PC-3 (cell line): Measurements from ENCODE around the gene OSBPL6. TPM values are rescaled to one million over a fixed set of nuclear protein-coding genes. Genes with fewer than 3 reads are reported as not detected.
A peak's percentile ranks its signal among the peaks of the same experiment; 100 is the strongest.

Experiments
- ATAC-seq: fragments of 200-7000 bp; cut with Tn5 transposase; 2 replicates; pipeline ENCODE4 v1.9.1; 2020; ENCODE audit warnings: mild to moderate bottlenecking, moderate library complexity
- BruUV-seq: library from RNA; stranded (reverse); fragments of 400-500 nt; replicated peaks from 2 replicates; lab custom pipeline; 2021; lab: Mats Ljungman, UMichigan
- CTCF ChIA-PET: fragments of 300-600 bp; sonication (Branson Sonifier 250); formaldehyde crosslinking; loops from one replicate; lab custom pipeline; 2022; ENCODE audit warnings: antibody characterized with exemption; lab: Charles Lee
- POLR2A ChIA-PET: fragments of 300-600 bp; sonication (Branson Sonifier 250); formaldehyde crosslinking; loops from one replicate; lab custom pipeline; 2022; ENCODE audit warnings: antibody characterized with exemption; ENCODE audit not compliant: unreplicated experiment; lab: Charles Lee
- DNase-seq: peaks from one replicate; pipeline ENCODE4 v3.0.0-alpha.2; 2015
- H2AFZ ChIP-seq: fragments of 300-600 bp; sonication (generic); 2 replicates; pipeline ENCODE4 v1.6.0; 2016; ENCODE audit warnings: antibody characterized with exemption, low read length
- H3F3A ChIP-seq: fragments of 300-600 bp; sonication (generic); one replicate; pipeline ENCODE4 v1.6.0; 2017; ENCODE audit warnings: antibody characterized with exemption, low read length, control low read depth, mild to moderate bottlenecking; ENCODE audit not compliant: unreplicated experiment
- H3K27ac ChIP-seq: fragments of 300-600 bp; sonication (generic); 2 replicates; pipeline ENCODE4 v1.5.1; 2016; ENCODE audit warnings: mild to moderate bottlenecking, low read length
- H3K27me3 ChIP-seq: fragments of 300-600 bp; sonication (generic); 2 replicates; pipeline ENCODE4 v1.6.1; 2016; ENCODE audit warnings: low read length, mixed read lengths
- H3K36me3 ChIP-seq: fragments of 300-600 bp; sonication (generic); 2 replicates; pipeline ENCODE4 v1.6.1; 2016; ENCODE audit warnings: low read depth, mixed run types, low read length, mixed read lengths
- H3K4me1 ChIP-seq: fragments of 300-600 bp; sonication (generic); 2 replicates; pipeline ENCODE4 v1.5.1; 2016; ENCODE audit warnings: low read length; ENCODE audit not compliant: insufficient read depth
- H3K4me2 ChIP-seq: fragments of 300-600 bp; sonication (generic); 2 replicates; pipeline ENCODE4 v1.6.0; 2016; ENCODE audit warnings: low read length
- H3K4me3 ChIP-seq: fragments of 300-600 bp; sonication (generic); 2 replicates; pipeline ENCODE4 v1.5.1; 2016; ENCODE audit warnings: mild to moderate bottlenecking, low read length, mixed read lengths
- H3K79me2 ChIP-seq: fragments of 300-600 bp; sonication (generic); 2 replicates; pipeline ENCODE4 v1.6.1; 2017; ENCODE audit warnings: low read length, mixed read lengths
- H3K9ac ChIP-seq: fragments of 300-600 bp; sonication (generic); 2 replicates; pipeline ENCODE4 v1.6.0; 2016; ENCODE audit warnings: mild to moderate bottlenecking, low read length
- H3K9me2 ChIP-seq: fragments of 300-600 bp; sonication (generic); replicated peaks from 2 replicates; pipeline ENCODE4 v1.6.1; 2016; ENCODE audit warnings: mixed run types, low read length, mixed read lengths
- H3K9me3 ChIP-seq: fragments of 300-600 bp; sonication (generic); 2 replicates; pipeline ENCODE4 v1.6.1; 2016; ENCODE audit warnings: low read length, mixed read lengths
- H4K20me1 ChIP-seq: fragments of 300-600 bp; sonication (generic); 2 replicates; pipeline ENCODE4 v1.6.1; 2016; ENCODE audit warnings: low read length, mixed read lengths
- CTCF ChIP-seq: fragments of 300-600 bp; sonication (generic); conservative IDR thresholded peaks from 2 replicates; pipeline ENCODE4 v1.5.1; 2017; ENCODE audit warnings: antibody characterized with exemption, low read depth, mild to moderate bottlenecking, low read length
- EZH2 ChIP-seq: fragments of 300-600 bp; sonication (generic); IDR thresholded peaks from one replicate; pipeline ENCODE4 v1.6.1; 2017; ENCODE audit warnings: antibody characterized with exemption, mild to moderate bottlenecking, low read length; ENCODE audit not compliant: unreplicated experiment
- EZH2phosphoT487 ChIP-seq: fragments of 300-600 bp; sonication (generic); IDR thresholded peaks from 2 replicates; pipeline ENCODE4 v1.6.1; 2018; ENCODE audit warnings: mild to moderate bottlenecking, antibody characterized with exemption, low read length, borderline replicate concordance
- intact Hi-C: fragments of 100-400 bp; cut with micrococcal nuclease; formaldehyde crosslinking; loops from 2 replicates; pipeline ENCODE4 v1.9.0; 2023
- total RNA-seq: library from RNA; depleted of rRNA; stranded (reverse); fragments of >200 nt; gene quantifications from 2 replicates; pipeline ENCODE4 v1.2.3, GENCODE V29; 2014

Gene OSBPL6
- total RNA-seq, 1 experiment from 2014 or later, result 4.0 TPM

DNA sequence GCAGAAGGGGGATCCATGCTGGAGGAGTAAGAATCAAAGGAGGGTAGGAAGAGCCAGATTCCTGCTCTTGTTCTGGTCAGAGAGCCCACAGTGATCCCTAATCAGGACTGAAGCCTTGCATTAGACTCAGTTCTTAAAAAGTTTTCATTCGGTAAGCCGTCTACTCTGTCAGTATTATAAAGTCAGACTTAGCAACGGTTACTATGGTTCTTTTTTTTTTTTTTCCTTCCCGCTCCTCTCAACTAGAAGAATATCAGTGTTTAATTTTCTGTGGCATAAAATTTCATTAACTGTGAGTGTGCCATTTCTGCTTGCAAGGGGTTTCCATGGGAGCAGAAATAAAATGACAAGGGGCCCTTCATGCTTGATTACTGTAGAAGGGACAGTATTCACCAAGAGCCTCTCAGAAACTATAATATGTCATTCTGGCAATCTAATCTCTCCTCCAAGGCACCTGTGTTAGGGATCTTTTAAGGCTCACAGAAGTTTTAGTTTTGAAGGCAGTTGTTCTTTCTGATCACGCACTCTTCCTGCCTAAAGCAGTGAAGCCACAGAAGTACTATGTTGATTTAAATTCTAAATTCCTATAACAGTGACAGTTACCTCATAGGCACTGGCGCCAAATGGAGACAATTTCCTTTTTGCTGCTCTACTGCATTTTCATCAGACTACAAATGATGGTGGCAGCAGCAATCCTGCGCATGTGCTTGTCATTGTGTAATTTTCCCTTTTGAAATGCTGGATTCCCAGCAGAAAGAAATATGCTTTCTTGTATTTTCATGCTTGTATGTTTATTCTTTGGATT, 57.0 kb downstream of the OSBPL6 start:
- DNase-seq (no peak), ATAC-seq (no peak)
- H3K9me3 ChIP-seq, result no peaks in the 10 kb centered on the region
- H3K4me2 ChIP-seq, result no peak overlapping the region
- H3K9ac ChIP-seq, result no peak overlapping the region
- TF ChIP-seq CTCF (no peak), EZH2 (no peak), EZH2phosphoT487 (no peak)
- H4K20me1 ChIP-seq, result no peaks in the 10 kb centered on the region
- H3K9me2 ChIP-seq, result no peaks in the 10 kb centered on the region
- H3K27me3 ChIP-seq, result no peaks in the 10 kb centered on the region
- intact Hi-C loops, result no loop called here
- no peak overlapping the region for H3K27ac ChIP-seq
- no peak overlapping the region for H3K4me3 ChIP-seq
- H3K79me2 ChIP-seq, result no peaks in the 10 kb centered on the region
- CTCF ChIA-PET, result no interaction called here
- no peaks in the 10 kb centered on the region for H3F3A ChIP-seq
- no TSS peak for BruUV-seq
- POLR2A ChIA-PET, result no interaction called here
- no peaks in the 10 kb centered on the region for H3K36me3 ChIP-seq
- H2AFZ ChIP-seq, result no peak overlapping the region
- no peaks in the 10 kb centered on the region for H3K4me1 ChIP-seq

DNA sequence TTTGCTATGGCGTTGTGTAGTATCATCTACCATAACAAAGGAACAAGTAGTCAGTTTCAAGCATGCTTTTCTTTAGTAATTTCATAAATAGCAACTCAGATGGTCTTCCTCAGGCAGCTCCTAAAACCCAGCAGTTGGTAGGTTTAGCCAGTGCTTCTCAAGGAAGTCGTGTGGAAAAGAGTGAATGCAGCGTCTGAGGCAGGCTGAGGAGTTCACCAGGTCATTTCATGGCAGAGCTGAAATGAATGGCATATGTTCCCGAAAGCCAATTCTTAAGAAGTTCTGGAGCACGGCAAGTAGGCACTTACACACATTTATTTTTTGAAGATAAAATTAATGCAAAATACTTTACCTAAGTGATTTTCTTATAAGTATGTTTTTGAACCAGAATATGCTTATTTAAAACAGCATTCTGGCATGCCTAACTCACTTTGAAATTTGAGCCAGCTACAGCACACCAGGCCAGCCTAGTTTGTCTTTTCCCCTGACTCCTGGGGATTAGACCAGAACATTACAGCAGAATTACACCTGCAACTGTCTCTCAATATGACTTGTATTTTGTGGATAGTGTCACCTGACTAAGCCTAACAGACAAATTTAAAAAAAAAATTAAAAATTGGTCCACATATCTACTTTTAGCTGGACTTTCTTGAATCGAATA, 62.2 kb downstream of the OSBPL6 start:
- Histone ChIP-seq H3K4me1 (peaks cover 26% of the 10 kb centered on the region), H3K36me3 (no peaks in the 10 kb centered on the region), H4K20me1 (no peaks in the 10 kb centered on the region), H3K4me2 (no peak overlapping the region), H3K9me2 (no peaks in the 10 kb centered on the region), H3K79me2 (no peaks in the 10 kb centered on the region), H3K9me3 (no peaks in the 10 kb centered on the region), H3K27ac (peak overlapping the region; percentile 46), H3F3A (no peaks in the 10 kb centered on the region), H3K27me3 (no peaks in the 10 kb centered on the region), H3K9ac (no peak overlapping the region), H3K4me3 (no peak overlapping the region), H2AFZ (no peak overlapping the region)
- DNase-seq (no peak), ATAC-seq (peak; percentile 45)
- ChIA-PET POLR2A (no interaction called here), CTCF (interaction anchor here (0.5 kb wide), 1 partner anchor 19 kb away, joined by 6 read pairs; no protein-coding TSS in a partner anchor)
- intact Hi-C loops, result loop anchor here (1.0 kb wide), 1 partner anchor 23 kb away; no protein-coding TSS in a partner anchor
- no peak for TF ChIP-seq CTCF
- no peak for TF ChIP-seq EZH2phosphoT487
- no peak for TF ChIP-seq EZH2
- no TSS peak for BruUV-seq

GRCh38 chr2:178257127-178257526, 62.8 kb downstream of the OSBPL6 start:
- BruUV-seq, result no TSS peak
- H2AFZ ChIP-seq, result no peak overlapping the region
- ATAC-seq (peak; percentile 78), DNase-seq (peak; percentile 25)
- no peak overlapping the region for H3K9ac ChIP-seq
- CTCF ChIA-PET, result no interaction called here
- H3K36me3 ChIP-seq, result no peaks in the 10 kb centered on the region
- no peaks in the 10 kb centered on the region for H4K20me1 ChIP-seq
- H3F3A ChIP-seq, result no peaks in the 10 kb centered on the region
- intact Hi-C loops, result loop anchor here (1.0 kb wide), 1 partner anchor 22 kb away; no protein-coding TSS in a partner anchor
- POLR2A ChIA-PET, result no interaction called here
- H3K27ac ChIP-seq, result peak overlapping the region; percentile 49
- H3K4me1 ChIP-seq, result peaks cover 26% of the 10 kb centered on the region
- H3K9me3 ChIP-seq, result no peaks in the 10 kb centered on the region
- no peaks in the 10 kb centered on the region for H3K27me3 ChIP-seq
- H3K4me2 ChIP-seq, result no peak overlapping the region
- H3K79me2 ChIP-seq, result no peaks in the 10 kb centered on the region
- H3K4me3 ChIP-seq, result no peak overlapping the region
- TF ChIP-seq EZH2 (no peak), CTCF (no peak), EZH2phosphoT487 (no peak)
- H3K9me2 ChIP-seq, result no peaks in the 10 kb centered on the region
